Colonic mucosa (tissue), 4 donors: Measurements from ENCODE around the gene KIF19. TPM values are rescaled to one million over a fixed set of nuclear protein-coding genes. Genes with fewer than 3 reads are reported as not detected.

Experiments used
- DNase-seq: peaks from one replicate; pipeline ENCODE4 v3.0.0-alpha.2; 2020
- H3K27ac ChIP-seq: fragments of 200-600 bp; one replicate; pipeline ENCODE4 v1.8.0; 2021
- H3K27me3 ChIP-seq: fragments of 200-600 bp; one replicate; pipeline ENCODE4 v1.8.0; 2021
- H3K36me3 ChIP-seq: fragments of 200-600 bp; one replicate; pipeline ENCODE4 v1.8.0; 2021
- H3K4me1 ChIP-seq: fragments of 200-600 bp; one replicate; pipeline ENCODE4 v1.8.0; 2021; ENCODE audit warnings: mild to moderate bottlenecking
- H3K4me3 ChIP-seq: fragments of 200-600 bp; one replicate; pipeline ENCODE4 v1.8.0; 2021
- H3K9ac ChIP-seq, 2 donors: one replicate each; pipeline ENCODE4 v1.7.0; 2013; ENCODE audit warnings: control low read depth in 2 of 2, low read depth in 2 of 2, low read length in 2 of 2
- H3K9me3 ChIP-seq: fragments of 200-600 bp; one replicate; pipeline ENCODE4 v1.8.0; 2021
- CTCF ChIP-seq: fragments of 200-600 bp; IDR thresholded peaks from one replicate; pipeline ENCODE4 v1.8.0; 2022; ENCODE audit warnings: antibody characterized with exemption, mild to moderate bottlenecking
- intact Hi-C: fragments of 100-400 bp; cut with DNase I; formaldehyde crosslinking; loops from one replicate; pipeline ENCODE4 v1.14.1; 2022
- total RNA-seq, 2 donors: library from RNA; stranded (reverse); fragmentation: NEBNext Ultra II Directional in 1 of 2; extraction: Animal tissue kit (Norgen Biotek cat#: 25700) in 1 of 2; gene quantifications; one replicate each; pipeline ENCODE4 v1.2.1, GENCODE V29; 2021
- donor health status: healthy.
- donor health status: DM: no; HTN: no; CAD: no.
- donor health status: DM: no; HTN: no; CAD: no.

Gene KIF19
- total RNA-seq, 2 donors from 2014 or later: 2.6 to 3.2 TPM

GRCh38 chr17:74389084-74389753 lies 63.2 kb downstream of the KIF19 start:
- intact Hi-C loops: no loop called here
- no peak for TF ChIP-seq CTCF
- Histone ChIP-seq H3K4me3 (no peak overlapping the region), H3K9me3 (no peaks in the 10 kb centered on the region), H3K36me3 (no peaks in the 10 kb centered on the region), H3K27ac (no peak overlapping the region), H3K27me3 (no peaks in the 10 kb centered on the region), H3K9ac (no peak overlapping the region), H3K4me1 (peaks cover 8% of the 10 kb centered on the region)
- DNase-seq: no peak

GRCh38 chr17:74389937-74390679 lies 64.1 kb downstream of the KIF19 start:
- TF ChIP-seq CTCF: no peak
- intact Hi-C loops: no loop called here
- Histone ChIP-seq H3K4me1 (peaks cover 8% of the 10 kb centered on the region), H3K9ac (no peak overlapping the region), H3K27ac (no peak overlapping the region), H3K9me3 (no peaks in the 10 kb centered on the region), H3K4me3 (no peak overlapping the region), H3K36me3 (no peaks in the 10 kb centered on the region), H3K27me3 (no peaks in the 10 kb centered on the region)
- DNase-seq: no peak

GRCh38 chr17:74390680-74391653 lies 64.9 kb downstream of the KIF19 start:
- Histone ChIP-seq H3K4me3 (no peak overlapping the region), H3K9me3 (no peaks in the 10 kb centered on the region), H3K9ac (no peak overlapping the region), H3K27ac (no peak overlapping the region), H3K36me3 (no peaks in the 10 kb centered on the region), H3K27me3 (no peaks in the 10 kb centered on the region), H3K4me1 (peaks cover 8% of the 10 kb centered on the region)
- intact Hi-C loops: no loop called here
- TF ChIP-seq CTCF: no peak
- no peak for DNase-seq

GRCh38 chr17:74391771-74392170 lies 65.7 kb downstream of the KIF19 start:
- Histone ChIP-seq H3K27me3 (no peaks in the 10 kb centered on the region), H3K36me3 (no peaks in the 10 kb centered on the region), H3K4me3 (no peak overlapping the region), H3K9me3 (no peaks in the 10 kb centered on the region), H3K27ac (no peak overlapping the region), H3K9ac (no peak overlapping the region), H3K4me1 (peaks cover 8% of the 10 kb centered on the region)
- no peak for TF ChIP-seq CTCF
- DNase-seq: no peak
- intact Hi-C loops: no loop called here

- Histone ChIP-seq H3K4me3 (no peak overlapping the region), H3K27ac (no peak overlapping the region), H3K27me3 (no peaks in the 10 kb centered on the region), H3K9me3 (no peaks in the 10 kb centered on the region), H3K36me3 (no peaks in the 10 kb centered on the region), H3K9ac (no peak overlapping the region), H3K4me1 (peaks cover 1% of the 10 kb centered on the region)
- intact Hi-C loops: no loop called here
- DNase-seq: no peak
- no peak for TF ChIP-seq CTCF
These were observed 66.8 kb downstream of the KIF19 start for GRCh38 chr17:74392848-74393247.
